Neuronal stem cell (in vitro differentiated cells): ENCODE data around the gene DGKQ. TPM values are rescaled to one million over a fixed set of nuclear protein-coding genes. Genes with fewer than 3 reads are reported as not detected.
A peak's percentile ranks its signal among the peaks of the same experiment; 100 is the strongest.

Experiments
- DNase-seq: peaks from one replicate; pipeline ENCODE4 v3.0.0-alpha.2; 2013; ENCODE audit warnings: low spot score
- H2AFZ ChIP-seq: one replicate; pipeline ENCODE4 v1.6.1; 2013; ENCODE audit warnings: mild to moderate bottlenecking, low read length, inconsistent platforms
- H2AK5ac ChIP-seq: 2 replicates; pipeline ENCODE4 v1.6.1; 2013; ENCODE audit warnings: low read depth, mild to moderate bottlenecking, inconsistent platforms, low read length, moderate library complexity, mixed read lengths
- H2BK120ac ChIP-seq: 2 replicates; pipeline ENCODE4 v1.6.1; 2013; ENCODE audit warnings: low read depth, mild to moderate bottlenecking, inconsistent platforms, low read length, moderate library complexity, mixed read lengths
- H2BK12ac ChIP-seq: one replicate; pipeline ENCODE4 v1.6.1; 2013; ENCODE audit warnings: low read length, inconsistent platforms
- H2BK15ac ChIP-seq: 2 replicates; pipeline ENCODE4 v1.6.1; 2013; ENCODE audit warnings: mild to moderate bottlenecking, low read length, inconsistent platforms, mixed read lengths
- H2BK5ac ChIP-seq: one replicate; pipeline ENCODE4 v1.6.1; 2013; ENCODE audit warnings: inconsistent platforms, mild to moderate bottlenecking, low read length, moderate library complexity
- H3K14ac ChIP-seq: one replicate; pipeline ENCODE4 v1.6.1; 2013; ENCODE audit warnings: low read length, inconsistent platforms
- H3K18ac ChIP-seq: 2 replicates; pipeline ENCODE4 v1.6.1; 2013; ENCODE audit warnings: low read length, inconsistent platforms
- H3K23ac ChIP-seq: 2 replicates; pipeline ENCODE4 v1.6.1; 2013; ENCODE audit warnings: low read depth, mild to moderate bottlenecking, mixed read lengths, low read length, inconsistent platforms; ENCODE audit not compliant: poor library complexity
- H3K27ac ChIP-seq: replicated peaks from 3 replicates; pipeline ENCODE4 v1.5.1; 2013; ENCODE audit warnings: low read length, inconsistent platforms
- H3K27me3 ChIP-seq, 3 experiments: 2 replicates each; pipeline ENCODE4 v1.6.1; 2013; ENCODE audit warnings: low read length in 3 of 3, mild to moderate bottlenecking in 2 of 3, inconsistent platforms in 1 of 3, low read depth in 1 of 3, mixed read lengths in 1 of 3, moderate library complexity in 1 of 3; ENCODE audit not compliant: control insufficient read depth in 3 of 3, insufficient read depth in 3 of 3
- H3K36me3 ChIP-seq, 2 donors: replicated peaks in 1 of 2; 2 replicates each; pipeline ENCODE4 v1.6.1; 2013; ENCODE audit warnings: low read length in 2 of 2; ENCODE audit not compliant: control insufficient read depth in 2 of 2, insufficient read depth in 2 of 2
- H3K4ac ChIP-seq: 2 replicates; pipeline ENCODE4 v1.6.1; 2013; ENCODE audit warnings: inconsistent platforms, mild to moderate bottlenecking, low read length, moderate library complexity
- H3K4me1 ChIP-seq, 2 donors: 1 replicate in 1 of 2; 2 replicates in 1 of 2; pipeline ENCODE4 v1.6.1; 2013; ENCODE audit warnings: low read length in 2 of 2, low read depth in 1 of 2; ENCODE audit not compliant: control insufficient read depth in 2 of 2, insufficient read depth in 1 of 2
- H3K4me2 ChIP-seq: one replicate; pipeline ENCODE4 v1.6.1; 2013; ENCODE audit warnings: mild to moderate bottlenecking, low read length, inconsistent platforms; ENCODE audit not compliant: insufficient read depth, poor library complexity, severe bottlenecking
- H3K4me3 ChIP-seq, 2 donors: 2 replicates each; pipeline ENCODE4 v1.5.1; 2013; ENCODE audit warnings: low read length in 2 of 2, mild to moderate bottlenecking in 2 of 2, inconsistent platforms in 1 of 2, moderate library complexity in 1 of 2
- H3K79me1 ChIP-seq: one replicate; pipeline ENCODE4 v1.6.1; 2013; ENCODE audit warnings: low read depth, mild to moderate bottlenecking, inconsistent platforms, low read length, moderate library complexity
- H3K9ac ChIP-seq: one replicate; pipeline ENCODE4 v1.6.1; 2013; ENCODE audit warnings: mild to moderate bottlenecking, low read depth, low read length, inconsistent platforms; ENCODE audit not compliant: poor library complexity
- H3K9me3 ChIP-seq, 2 donors: replicated peaks in 1 of 2; 2 replicates each; pipeline versions ENCODE3 to v1.6.1; 2013; ENCODE audit warnings: low read length in 2 of 2, mild to moderate bottlenecking in 2 of 2, inconsistent platforms in 1 of 2, low read depth in 1 of 2, mixed read lengths in 1 of 2, moderate library complexity in 1 of 2; ENCODE audit not compliant: control insufficient read depth in 2 of 2, insufficient read depth in 1 of 2
- H4K8ac ChIP-seq: one replicate; pipeline ENCODE4 v1.6.1; 2013; ENCODE audit warnings: low read depth, mild to moderate bottlenecking, inconsistent platforms, low read length, moderate library complexity
- H4K91ac ChIP-seq: one replicate; pipeline ENCODE4 v1.6.1; 2013; ENCODE audit warnings: low read length, low read depth, mild to moderate bottlenecking, inconsistent platforms; ENCODE audit not compliant: poor library complexity
- WGBS, 2 donors: extraction: QIAGEN DNeasy Blood & Tissue Kit; methylation state at CpG; one replicate each; pipeline ENCODE4 v1.1.7; 2013; ENCODE audit warnings: missing lambda C conversion rate in 2 of 2, mixed read lengths in 1 of 2; ENCODE audit not compliant: insufficient read length in 2 of 2, insufficient replicate concordance in 1 of 2; ENCODE audit errors: extremely low coverage in 2 of 2; 5-methylcytosine and 5-hydroxymethylcytosine counted together
- polyA plus RNA-seq, 2 experiments: library from polyadenylated mRNA; stranded (reverse); fragments of 200-250 nt; gene quantifications; one replicate each; pipeline ENCODE4 v1.2.3, GENCODE V29; 2013

The DGKQ gene
- polyA plus RNA-seq (2013, experiment 1 of 2), result 5.4 TPM
- polyA plus RNA-seq (2013, experiment 2 of 2), result 5.2 TPM

- DNase-seq, result peak; percentile 83
- peak within 1 kb of the TSS; percentile 82 for H3K14ac ChIP-seq
- H3K36me3 ChIP-seq, result no peaks in the 10 kb centered on the region
- no peak within 1 kb of the TSS for H4K8ac ChIP-seq
- H4K91ac ChIP-seq, result no peak within 1 kb of the TSS
- H3K4me1 ChIP-seq, result peaks cover 2 to 10% of the 10 kb centered on the region in 2 donors
- H3K79me1 ChIP-seq, result no peaks in the 10 kb centered on the region
- peak within 1 kb of the TSS; percentile 82 to 88 for H3K4me3 ChIP-seq
- H3K23ac ChIP-seq, result peak within 1 kb of the TSS; percentile 25
- H2BK120ac ChIP-seq, result no peak within 1 kb of the TSS
- H2AK5ac ChIP-seq, result peak within 1 kb of the TSS; percentile 88
- H3K27me3 ChIP-seq, result peaks cover 0 to 29% (median 4%) of the 10 kb centered on the region in 3 experiments
- H2AFZ ChIP-seq, result peak within 1 kb of the TSS; percentile 94
- peak within 1 kb of the TSS; percentile 97 for H3K4me2 ChIP-seq
- H3K9ac ChIP-seq, result peak within 1 kb of the TSS; percentile 92
- peak within 1 kb of the TSS; percentile 76 for H3K4ac ChIP-seq
- H2BK5ac ChIP-seq, result peak within 1 kb of the TSS; percentile 13
- H3K18ac ChIP-seq, result peak within 1 kb of the TSS; percentile 90
- peaks cover 7 to 11% of the 10 kb centered on the region in 2 donors for H3K9me3 ChIP-seq
- WGBS, 2 donors, result no CpG with 5 or more reads among the region's 123 CpGs
- peak within 1 kb of the TSS; percentile 71 for H2BK15ac ChIP-seq
- no peak within 1 kb of the TSS for H3K27ac ChIP-seq
- peak within 1 kb of the TSS; percentile 58 for H2BK12ac ChIP-seq
These were observed at the start of gene DGKQ for GRCh38 chr4:973431-974397. DGKQ (minus strand) TSS chr4:973569; CDS start chr4:973482, 87 bp downstream.

GRCh38 chr4:1022739-1023066 is 49.3 kb upstream of the DGKQ start:
- Histone ChIP-seq H3K27ac (no peak overlapping the region), H3K14ac (no peak overlapping the region), H3K27me3 (no peaks in the 10 kb centered on the region), H2AFZ (no peak overlapping the region), H2BK5ac (no peak overlapping the region), H3K4me1 (peaks cover 21 to 42% of the 10 kb centered on the region in 2 donors), H3K23ac (no peak overlapping the region), H2BK15ac (no peak overlapping the region), H3K4me2 (no peak overlapping the region), H3K36me3 (peaks cover 23 to 33% of the 10 kb centered on the region in 2 donors), H2AK5ac (no peak overlapping the region), H2BK12ac (no peak overlapping the region), H2BK120ac (no peak overlapping the region), H3K9ac (no peak overlapping the region), H3K4me3 (no peak overlapping the region), H3K9me3 (peaks cover 0 to 11% of the 10 kb centered on the region in 2 donors), H3K18ac (no peak overlapping the region), H4K91ac (no peak overlapping the region), H4K8ac (no peak overlapping the region), H3K4ac (no peak overlapping the region), H3K79me1 (peaks cover 31% of the 10 kb centered on the region)
- no peak for DNase-seq
- no CpG with 5 or more reads among the region's 19 CpGs for WGBS, 2 donors

- no peak overlapping the region for H2BK5ac ChIP-seq
- H3K14ac ChIP-seq, result peak overlapping the region; percentile 56
- H3K4me2 ChIP-seq, result no peak overlapping the region
- H2BK15ac ChIP-seq, result no peak overlapping the region
- peaks cover 36% of the 10 kb centered on the region for H3K79me1 ChIP-seq
- H4K91ac ChIP-seq, result no peak overlapping the region
- H2BK120ac ChIP-seq, result no peak overlapping the region
- H3K4me3 ChIP-seq, result no peak overlapping the region
- H3K9ac ChIP-seq, result no peak overlapping the region
- H2AFZ ChIP-seq, result no peak overlapping the region
- H3K27me3 ChIP-seq, result no peaks in the 10 kb centered on the region
- no peak overlapping the region for H3K4ac ChIP-seq
- H3K18ac ChIP-seq, result peak overlapping the region; percentile 38
- no peak overlapping the region for H3K27ac ChIP-seq
- DNase-seq, result no peak
- no CpG with 5 or more reads among the region's 46 CpGs for WGBS, 2 donors
- H3K4me1 ChIP-seq, result peaks cover 26 to 42% of the 10 kb centered on the region in 2 donors
- H4K8ac ChIP-seq, result no peak overlapping the region
- H3K23ac ChIP-seq, result no peak overlapping the region
- peaks cover 23 to 33% of the 10 kb centered on the region in 2 donors for H3K36me3 ChIP-seq
- peak overlapping the region; percentile 61 for H2AK5ac ChIP-seq
- H3K9me3 ChIP-seq, result peaks cover 0 to 11% of the 10 kb centered on the region in 2 donors
- peak overlapping the region; percentile 41 for H2BK12ac ChIP-seq
These were observed 48.8 kb upstream of the DGKQ start for GRCh38 chr4:1022051-1022738.
